Neural cell (in vitro differentiated cells): ENCODE measurements around the gene PDE2A. TPM values are rescaled to one million over a fixed set of nuclear protein-coding genes. Genes with fewer than 3 reads are reported as not detected.
"Not testable (repeated sequence)": the region's sequence is repeated elsewhere in the genome, so short reads cannot be mapped to it uniquely, and the experiment has no call there.

Source experiments
- H2AFZ ChIP-seq: fragments of 200-600, 300-800 bp; sonication (generic), shearing (Covaris generic); 2 replicates; pipeline ENCODE4 v1.6.0; 2014; ENCODE audit warnings: low read depth, mild to moderate bottlenecking, antibody characterized with exemption, low read length, moderate library complexity
- H3F3A ChIP-seq: fragments of 200-600 bp; shearing (Covaris generic); 2 replicates; pipeline ENCODE4 v1.6.1; 2016; ENCODE audit warnings: mild to moderate bottlenecking, moderate library complexity, mixed read lengths, antibody characterized with exemption, low read length; ENCODE audit not compliant: insufficient read depth, poor library complexity, severe bottlenecking
- H3K27ac ChIP-seq: fragments of 200-600, 300-800 bp; sonication (generic), shearing (Covaris generic); 2 replicates; pipeline ENCODE4 v1.5.1; 2014; ENCODE audit warnings: mild to moderate bottlenecking, low read length, moderate library complexity
- H3K27me3 ChIP-seq: fragments of 300-800, 200-600 bp; sonication (generic), shearing (Covaris generic); 2 replicates; pipeline ENCODE4 v1.6.0; 2014; ENCODE audit warnings: mild to moderate bottlenecking, low read depth, low read length, moderate library complexity; ENCODE audit not compliant: insufficient read depth
- H3K36me3 ChIP-seq: fragments of 300-800, 200-600 bp; sonication (generic), shearing (Covaris generic); 2 replicates; pipeline ENCODE4 v1.5.1; 2014; ENCODE audit warnings: mild to moderate bottlenecking, antibody characterized with exemption, low read length, moderate library complexity; ENCODE audit not compliant: insufficient read depth
- H3K4me2 ChIP-seq: fragments of 300-800, 200-600 bp; sonication (generic), shearing (Covaris generic); 2 replicates; pipeline ENCODE4 v1.6.0; 2014; ENCODE audit warnings: mild to moderate bottlenecking, low read length
- H3K4me3 ChIP-seq: fragments of 300-800, 200-600 bp; sonication (generic), shearing (Covaris generic); 2 replicates; pipeline ENCODE4 v1.5.1; 2014; ENCODE audit warnings: mild to moderate bottlenecking, low read length, moderate library complexity
- H3K79me2 ChIP-seq: fragments of 200-600 bp; shearing (Covaris generic); replicated peaks from 2 replicates; pipeline ENCODE4 v1.6.0; 2014; ENCODE audit warnings: mild to moderate bottlenecking, low read length, moderate library complexity; ENCODE audit not compliant: insufficient read depth
- H3K9ac ChIP-seq: fragments of 300-800, 200-600 bp; sonication (generic), shearing (Covaris generic); 2 replicates; pipeline ENCODE4 v1.6.1; 2016; ENCODE audit warnings: mild to moderate bottlenecking, low read length, mixed read lengths
- H3K9me2 ChIP-seq: fragments of 200-600 bp; shearing (Covaris generic); 2 replicates; pipeline ENCODE4 v1.6.1; 2016; ENCODE audit warnings: mild to moderate bottlenecking, low read length, mixed read lengths; ENCODE audit not compliant: insufficient read depth
- H3K9me3 ChIP-seq: fragments of 200-600, 300-800 bp; sonication (generic), shearing (Covaris generic); 2 replicates; pipeline ENCODE4 v1.6.1; 2016; ENCODE audit warnings: mild to moderate bottlenecking, mixed run types, low read length, moderate library complexity, mixed read lengths
- H4K20me1 ChIP-seq: fragments of 200-600 bp; shearing (Covaris generic); 2 replicates; pipeline ENCODE4 v1.6.1; 2016; ENCODE audit warnings: mild to moderate bottlenecking, mixed run types; ENCODE audit not compliant: insufficient read depth
- CTCF ChIP-seq: fragments of 450-650 bp; IDR thresholded peaks from 2 replicates; pipeline ENCODE4 v1.5.1; 2014; ENCODE audit warnings: antibody characterized with exemption, mild to moderate bottlenecking, moderate library complexity; ENCODE audit not compliant: poor library complexity, severe bottlenecking
- EP300 ChIP-seq: fragments of 450-650 bp; conservative IDR thresholded peaks from 2 replicates; pipeline ENCODE4 v1.6.1; 2014; ENCODE audit warnings: antibody characterized with exemption, mild to moderate bottlenecking, moderate library complexity; ENCODE audit not compliant: poor library complexity, severe bottlenecking
- EZH2 ChIP-seq: fragments of 200-600, 300-800 bp; shearing (Covaris generic), sonication (generic); IDR thresholded peaks from 2 replicates; pipeline ENCODE4 v1.6.1; 2014; ENCODE audit warnings: antibody characterized with exemption, low read length, borderline replicate concordance, mild to moderate bottlenecking; ENCODE audit not compliant: insufficient read depth, poor library complexity, severe bottlenecking
- MXI1 ChIP-seq: fragments of 450-650 bp; conservative IDR thresholded peaks from 2 replicates; pipeline ENCODE4 v1.6.1; 2014; ENCODE audit warnings: antibody characterized with exemption, mild to moderate bottlenecking; ENCODE audit not compliant: poor library complexity, severe bottlenecking
- RAD21 ChIP-seq: fragments of 450-650 bp; conservative IDR thresholded peaks from 2 replicates; pipeline ENCODE4 v1.6.1; 2014; ENCODE audit warnings: antibody characterized with exemption, mild to moderate bottlenecking, moderate library complexity
- REST ChIP-seq: IDR thresholded peaks from 2 replicates; pipeline ENCODE4 v1.6.1; 2012; ENCODE audit warnings: borderline replicate concordance
- SMC3 ChIP-seq: fragments of 450-650 bp; conservative IDR thresholded peaks from 2 replicates; pipeline ENCODE4 v1.6.1; 2014; ENCODE audit warnings: antibody characterized with exemption, mild to moderate bottlenecking, moderate library complexity; ENCODE audit not compliant: poor library complexity
- polyA plus RNA-seq: library from polyadenylated mRNA; depleted of rRNA; stranded (reverse); fragments of >200 nt; gene quantifications from 2 replicates; pipeline ENCODE4 v1.2.3, GENCODE V29; 2014

Gene PDE2A
- polyA plus RNA-seq, 1 donor from 2014 or later, result 11.6 TPM

DNA sequence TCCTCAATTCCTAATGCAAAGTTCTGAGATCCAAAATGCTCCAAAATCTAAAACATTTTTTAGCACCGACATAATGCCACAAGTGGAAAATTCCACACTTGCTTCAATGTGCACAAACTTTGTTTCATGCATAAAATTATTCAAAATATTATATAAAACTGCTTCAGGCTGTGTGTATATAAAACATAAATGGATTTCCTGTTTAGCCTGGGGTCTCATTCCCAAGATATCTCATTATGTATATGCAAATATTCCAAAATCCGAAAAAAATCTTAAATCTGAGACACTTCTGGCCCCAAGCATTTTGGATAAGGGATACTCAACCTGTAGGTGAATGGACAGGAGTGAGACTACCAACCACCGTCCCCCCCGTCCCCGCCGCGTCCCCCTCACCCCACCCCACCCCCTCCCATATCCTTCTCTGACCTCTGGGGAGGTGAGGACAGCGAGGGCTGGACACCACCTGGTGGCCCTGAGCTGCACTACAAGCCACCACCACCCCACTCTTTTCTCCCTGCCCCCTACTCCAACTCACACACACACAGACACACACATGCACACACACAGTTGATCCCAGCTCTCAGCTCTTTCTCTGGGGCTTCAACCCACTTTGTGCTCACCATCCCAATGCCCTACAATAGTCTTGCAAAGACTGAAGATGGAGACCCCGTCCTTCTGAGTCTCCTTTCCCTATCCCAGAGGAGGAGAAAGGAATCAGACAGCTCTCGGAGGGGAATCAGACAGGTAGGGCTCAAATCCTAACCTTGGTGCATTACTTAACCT is 101.0 kb downstream of the PDE2A start:
- Histone ChIP-seq H4K20me1 (no peaks in the 10 kb centered on the region), H3K4me2 (no peak overlapping the region), H3K27ac (no peak overlapping the region), H3K9ac (no peak overlapping the region), H3F3A (no peaks in the 10 kb centered on the region), H3K27me3 (no peaks in the 10 kb centered on the region), H3K9me3 (no peaks in the 10 kb centered on the region), H3K79me2 (no peaks in the 10 kb centered on the region), H3K9me2 (no peaks in the 10 kb centered on the region), H3K4me3 (no peak overlapping the region), H3K36me3 (no peaks in the 10 kb centered on the region), H2AFZ (no peak overlapping the region)
- TF ChIP-seq EP300 (no peak), MXI1 (no peak), CTCF (no peak), EZH2 (no peak), SMC3 (no peak), RAD21 (no peak), REST (no peak)

- not testable (repeated sequence) for H3K79me2 ChIP-seq, H4K20me1 ChIP-seq, H3K27me3 ChIP-seq, H3F3A ChIP-seq, H3K36me3 ChIP-seq, H3K9ac ChIP-seq, H3K9me2 ChIP-seq, H3K4me3 ChIP-seq, H3K27ac ChIP-seq, H2AFZ ChIP-seq, H3K4me2 ChIP-seq, H3K9me3 ChIP-seq
Measured at GRCh38 chr11:72572540-72572939, 101.7 kb downstream of the PDE2A start.
